AG04449 (cell line): ENCODE results near the gene RABL2B.
A peak's percentile ranks its signal among the peaks of the same experiment; 100 is the strongest.
"Not testable (repeated sequence)": the region's sequence is repeated elsewhere in the genome, so short reads cannot be mapped to it uniquely, and the experiment has no call there.

ENCODE experiments used
- CTCF ChIA-PET: fragments of 350-600 bp; formaldehyde crosslinking; extraction: SDS; loops from one replicate; lab custom pipeline; 2021; ENCODE audit warnings: antibody characterized with exemption; lab: Yijun Ruan, JAX
- POLR2A ChIA-PET: fragments of 400-600, 350-600 bp; formaldehyde crosslinking; extraction: SDS; loops from one replicate; lab custom pipeline; 2020; ENCODE audit warnings: antibody characterized with exemption, inconsistent platforms; lab: Yijun Ruan, JAX
- DNase-seq: peaks from one replicate; pipeline ENCODE4 v3.0.0-alpha.2; 2010; ENCODE audit warnings: low read depth, low spot score
- H3K4me3 ChIP-seq: 2 replicates; pipeline ENCODE4 v1.5.1; 2011; ENCODE audit warnings: low read depth, mild to moderate bottlenecking, control low read depth, low read length
- CTCF ChIP-seq: IDR thresholded peaks from one replicate; pipeline ENCODE4 v1.5.1; 2011; ENCODE audit warnings: mild to moderate bottlenecking, moderate library complexity, low read length, control low read depth, inconsistent platforms; ENCODE audit not compliant: insufficient read depth; ENCODE audit errors: missing control alignments

The RABL2B gene

DNA sequence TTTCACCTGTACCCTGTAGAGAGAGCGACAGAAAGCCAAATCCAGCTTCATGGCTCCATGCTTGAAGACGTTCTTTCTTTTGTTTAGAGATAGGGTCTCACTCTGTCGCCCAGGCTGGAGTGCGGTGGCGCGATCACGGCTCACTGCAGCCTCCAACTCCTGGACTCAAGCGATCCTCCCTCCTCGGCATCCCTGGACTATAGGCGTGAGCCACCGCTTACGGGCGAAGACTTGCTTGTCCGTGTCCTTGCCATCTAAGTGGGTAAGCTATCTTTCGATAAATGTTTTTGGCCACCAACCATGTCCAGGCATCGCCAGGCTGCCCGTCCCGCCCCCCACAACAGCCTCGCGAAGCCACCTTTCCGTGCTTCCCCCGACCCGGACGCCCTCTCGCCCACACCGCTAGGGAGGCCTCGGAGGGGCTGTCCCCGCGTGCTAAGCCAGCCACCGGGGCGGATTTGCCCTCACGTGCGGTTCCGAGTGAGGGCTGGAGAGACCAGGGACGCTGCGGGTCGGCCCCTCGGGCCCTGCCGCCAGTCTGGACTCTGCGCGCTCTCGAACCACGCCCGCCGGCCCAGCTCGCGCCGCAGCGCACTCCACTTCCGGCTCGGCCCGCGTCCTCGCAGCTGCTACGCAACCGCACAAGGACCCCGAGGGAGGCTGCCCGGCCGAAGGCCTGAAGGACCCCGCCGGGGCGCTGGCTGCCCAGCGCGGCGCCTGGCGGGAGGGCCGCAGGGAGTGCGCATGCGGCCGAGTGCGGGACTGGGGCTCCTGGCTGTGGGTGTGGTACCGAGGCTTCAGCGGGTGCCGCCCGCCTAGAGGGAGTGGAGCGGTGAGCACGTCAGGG, at the start of gene RABL2B:
RABL2B (minus strand) TSS at position 604 of the 847 bp plus-strand sequence. CDS start 1,342 bp downstream, outside the sequence.
- CTCF ChIA-PET, POLR2A ChIA-PET: not testable (repeated sequence)
- peak within 1 kb of the TSS; percentile 61 for H3K4me3 ChIP-seq
- peak; percentile 29 for DNase-seq

GRCh38 chr22:50786936-50787335, 3.5 kb upstream of the RABL2B start:
- H3K4me3 ChIP-seq, CTCF ChIA-PET, POLR2A ChIA-PET, DNase-seq: not testable (repeated sequence)

- H3K4me3 ChIP-seq, CTCF ChIA-PET, DNase-seq, POLR2A ChIA-PET: not testable (repeated sequence)
Observed at GRCh38 chr22:50785289-50785688, 1.9 kb upstream of the RABL2B start.

DNA sequence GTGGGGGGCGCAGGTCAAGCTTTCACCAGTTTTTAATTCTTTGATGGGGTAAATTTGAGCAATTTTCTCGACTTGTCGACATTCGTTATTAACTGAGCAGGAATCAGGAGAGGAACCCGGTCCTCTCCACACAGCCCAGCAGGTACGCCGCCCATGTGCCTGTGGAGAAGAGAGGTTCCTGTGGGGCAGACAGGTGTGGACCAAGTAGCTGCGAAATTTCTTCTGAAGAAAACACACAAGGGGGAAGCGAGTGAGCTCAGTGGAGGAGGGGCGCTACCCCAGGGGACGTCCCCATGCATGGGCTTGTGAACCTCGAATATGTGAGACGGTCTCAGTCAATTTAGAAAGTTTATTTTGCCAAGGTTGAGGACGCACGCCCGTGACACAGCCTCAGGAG, 442 bp upstream of the RABL2B start:
- POLR2A ChIA-PET, DNase-seq, CTCF ChIA-PET: not testable (repeated sequence)
- peak overlapping the region; percentile 61 for H3K4me3 ChIP-seq

DNA sequence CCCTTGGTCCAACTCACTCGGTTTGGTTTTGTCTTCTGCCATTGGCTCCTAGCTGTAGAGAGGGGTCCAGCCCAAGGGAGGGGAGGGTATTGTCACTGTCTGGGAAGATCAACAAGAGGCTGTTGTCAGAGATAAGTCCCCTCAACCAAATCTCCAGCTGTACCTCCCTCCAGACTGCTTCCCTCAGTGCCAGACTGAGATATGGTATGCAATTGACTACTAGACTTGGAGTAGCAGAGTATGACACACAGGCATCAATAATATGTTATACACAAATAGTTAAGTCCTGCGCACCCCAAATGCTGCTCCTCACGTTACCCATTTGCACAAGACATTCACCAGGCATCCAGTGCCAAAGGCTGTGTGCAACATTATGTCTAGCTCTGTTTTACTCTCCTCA, 1.2 kb downstream of the RABL2B start:
- H3K4me3 ChIP-seq, CTCF ChIA-PET: not testable (repeated sequence)

DNA sequence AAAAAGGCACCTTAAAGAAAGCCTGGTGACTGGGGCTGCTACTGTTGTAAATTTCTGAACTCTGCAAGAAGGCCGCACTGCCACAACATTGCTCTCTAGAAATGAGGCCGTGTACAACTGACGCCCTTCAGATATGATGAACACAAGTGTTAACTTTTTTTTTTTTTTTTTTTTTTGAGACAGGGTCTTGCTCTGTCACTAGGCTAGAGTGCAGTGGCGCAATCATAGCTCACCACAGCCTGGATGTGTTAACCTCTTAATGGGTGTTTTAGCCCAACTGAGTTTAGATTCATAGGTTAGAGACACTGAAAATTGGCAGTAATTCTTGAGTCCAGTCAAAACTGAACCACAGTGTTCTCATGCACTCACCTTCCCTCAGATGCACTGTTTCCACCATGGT, 3.2 kb downstream of the RABL2B start:
- POLR2A ChIA-PET, H3K4me3 ChIP-seq, DNase-seq: not testable (repeated sequence)
- CTCF ChIA-PET = interaction anchor here (1.5 kb wide), 1 partner anchor 23 kb away, joined by 3 read pairs; no protein-coding TSS in a partner anchor

More for the DNA sequence above, 1.2 kb downstream of the RABL2B start:
- DNase-seq, POLR2A ChIA-PET: not testable (repeated sequence)

GRCh38 chr22:50777631-50778030, 5.8 kb downstream of the RABL2B start:
- H3K4me3 ChIP-seq, POLR2A ChIA-PET, CTCF ChIA-PET, DNase-seq: not testable (repeated sequence)

- H3K4me3 ChIP-seq, POLR2A ChIA-PET, DNase-seq: not testable (repeated sequence)
- CTCF ChIA-PET = interaction anchor here (0.6 to 1.2 kb wide), 2 partner anchors 15 to 21 kb away, joined by 3 to 5 read pairs; no protein-coding TSS in a partner anchor
- peak; percentile 52 for TF ChIP-seq CTCF
Observed at GRCh38 chr22:50775132-50775531, 8.3 kb downstream of the RABL2B start.

GRCh38 chr22:50764288-50764687, 19.1 kb downstream of the RABL2B start:
- POLR2A ChIA-PET, CTCF ChIA-PET: not testable (repeated sequence)

DNA sequence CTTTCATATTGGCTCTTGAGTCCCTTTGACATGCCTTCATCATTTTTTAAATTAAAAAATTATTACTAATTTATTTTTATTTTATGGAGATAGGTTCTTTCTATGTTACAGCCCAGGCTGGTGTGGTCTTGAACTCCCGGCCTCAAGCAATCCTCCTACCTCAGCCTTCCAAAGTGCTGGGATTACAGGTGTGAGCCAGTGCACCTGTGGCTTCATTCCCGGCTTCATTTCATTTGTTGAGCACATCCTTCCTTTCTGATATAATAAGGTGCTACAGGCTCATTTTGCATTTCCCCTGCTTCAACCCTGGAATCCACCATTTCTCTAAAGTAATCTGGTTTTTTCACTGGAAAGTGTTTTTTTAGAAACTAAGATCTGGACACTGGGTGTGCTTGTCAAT, 21.6 kb downstream of the RABL2B start:
- H3K4me3 ChIP-seq, CTCF ChIA-PET, POLR2A ChIA-PET, DNase-seq: not testable (repeated sequence)

More at GRCh38 chr22:50764288-50764687, 19.1 kb downstream of the RABL2B start:
- peak; percentile 14 for DNase-seq
- H3K4me3 ChIP-seq = not testable (repeated sequence)

DNA sequence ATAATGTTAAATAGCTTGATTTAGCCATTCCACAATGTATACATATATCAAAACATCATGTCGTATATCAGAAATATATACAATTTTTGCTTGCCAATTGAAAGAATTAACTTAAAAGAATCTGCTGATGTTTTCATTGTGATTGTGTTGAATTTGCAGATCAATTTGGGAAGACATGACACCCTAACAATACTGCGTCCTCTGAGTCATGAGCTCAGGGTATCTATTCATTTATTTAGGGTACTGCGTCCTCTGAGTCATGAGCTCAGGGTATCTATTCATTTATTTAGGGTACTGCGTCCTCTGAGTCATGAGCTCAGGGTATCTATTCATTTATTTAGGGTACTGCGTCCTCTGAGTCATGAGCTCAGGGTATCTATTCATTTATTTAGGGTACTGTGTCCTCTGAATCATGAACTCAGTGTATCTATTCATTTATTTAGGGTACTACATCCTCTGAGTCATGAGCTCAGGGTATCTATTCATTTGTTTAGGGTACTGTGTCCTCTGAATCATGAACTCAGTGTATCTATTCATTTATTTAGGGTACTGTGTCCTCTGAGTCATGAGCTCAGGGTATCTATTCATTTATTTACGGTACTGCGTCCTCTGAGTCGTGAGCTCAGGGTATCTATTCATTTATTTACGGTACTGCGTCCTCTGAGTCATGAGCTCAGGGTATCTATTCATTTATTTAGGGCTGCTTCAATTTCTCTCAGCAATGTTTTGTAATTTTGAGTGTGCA, 23.7 kb downstream of the RABL2B start:
- H3K4me3 ChIP-seq, POLR2A ChIA-PET, DNase-seq: not testable (repeated sequence)
- CTCF ChIA-PET = interaction anchor here (0.6 to 1.2 kb wide), 2 partner anchors 15 to 27 kb away, joined by 3 to 5 read pairs; no protein-coding TSS in a partner anchor

DNA sequence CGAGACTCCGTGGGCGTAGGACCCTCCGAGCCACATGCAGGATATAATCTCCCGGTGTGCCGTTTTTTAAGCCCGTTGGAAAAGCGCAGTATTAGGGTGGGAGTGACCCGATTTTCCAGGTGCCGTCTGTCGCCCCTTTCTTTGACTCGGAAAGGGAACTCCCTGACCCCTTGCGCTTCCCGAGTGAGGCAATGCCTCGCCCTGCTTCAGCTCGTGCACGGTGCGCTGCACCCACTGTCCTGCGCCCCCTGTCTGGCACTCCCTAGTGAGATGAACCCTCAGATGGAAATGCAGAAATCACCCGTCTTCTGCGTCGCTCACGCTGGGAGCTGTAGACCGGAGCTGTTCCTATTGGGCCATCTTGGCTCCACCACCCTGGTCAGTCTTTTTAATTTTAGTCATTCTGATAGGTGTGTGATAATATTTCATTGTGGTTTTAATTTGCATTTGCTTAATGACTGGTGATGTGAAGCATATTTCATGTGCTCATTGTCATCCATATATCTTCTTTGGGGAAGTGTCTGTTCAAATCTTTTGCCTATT, 26.4 kb downstream of the RABL2B start:
- CTCF ChIA-PET = interaction anchor here (1.0 to 1.1 kb wide), 2 partner anchors 16 to 23 kb away, joined by 3 read pairs; no protein-coding TSS in a partner anchor
- H3K4me3 ChIP-seq = peak overlapping the region; percentile 58
- DNase-seq, POLR2A ChIA-PET: not testable (repeated sequence)

GRCh38 chr22:50756406-50756805, 27.0 kb downstream of the RABL2B start:
- DNase-seq, POLR2A ChIA-PET, H3K4me3 ChIP-seq: not testable (repeated sequence)
- CTCF ChIA-PET = interaction anchor here (1.1 kb wide), 1 partner anchor 17 kb away, joined by 3 read pairs; no protein-coding TSS in a partner anchor

GRCh38 chr22:50755251-50755650, 28.2 kb downstream of the RABL2B start:
- POLR2A ChIA-PET, DNase-seq, CTCF ChIA-PET, H3K4me3 ChIP-seq: not testable (repeated sequence)
